GM18951 (cell line): Measurements from ENCODE around the gene LCN9.

ENCODE experiments used
- POLR2A ChIP-seq: IDR thresholded peaks from 4 replicates; pipeline ENCODE4 v1.6.1; 2011; ENCODE audit warnings: mild to moderate bottlenecking; ENCODE audit not compliant: insufficient read length, insufficient read depth; ENCODE audit errors: extremely low read depth
- in situ Hi-C: fragments of 300-500 bp; cut with MboI; formaldehyde crosslinking; loops from one replicate; pipeline ENCODE4 v1.12.0; 2022; ENCODE audit warnings: low sequenced_read_pairs, mixed read lengths, inconsistent platforms; ENCODE audit not compliant: unreplicated experiment

Gene LCN9

DNA sequence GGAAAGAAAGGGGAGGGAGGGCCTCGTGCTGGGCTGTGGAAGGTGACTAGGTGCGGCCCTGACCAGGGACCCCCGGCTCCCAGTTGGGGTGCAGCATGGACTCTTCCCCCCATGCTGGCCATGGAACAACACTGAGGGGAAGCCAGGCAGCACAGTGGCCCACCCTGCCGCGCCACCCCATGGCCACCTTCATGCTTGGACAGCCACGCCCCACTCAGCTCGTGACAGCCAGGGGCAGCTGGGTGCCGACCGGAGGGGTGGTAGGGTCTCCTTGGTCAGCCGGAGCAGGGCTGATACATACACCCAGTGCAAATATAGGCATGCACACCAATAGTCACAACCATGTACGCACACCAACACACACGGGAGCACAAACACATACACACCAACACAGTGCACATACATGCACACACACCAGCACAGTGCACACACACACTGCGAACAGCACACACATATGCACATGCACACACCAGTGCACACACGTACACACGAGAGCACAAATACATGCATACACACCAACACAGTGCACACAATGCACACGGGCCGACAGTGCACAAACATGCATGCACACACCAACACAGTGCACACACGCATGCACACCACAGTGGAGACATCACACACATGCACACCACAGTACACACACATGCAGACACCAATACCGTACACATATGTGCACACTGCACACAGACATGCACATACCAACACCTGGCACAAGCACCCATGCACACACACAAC is 27.9 kb downstream of the LCN9 start:
- no peak for TF ChIP-seq POLR2A
- in situ Hi-C loops, result no loop called here

DNA sequence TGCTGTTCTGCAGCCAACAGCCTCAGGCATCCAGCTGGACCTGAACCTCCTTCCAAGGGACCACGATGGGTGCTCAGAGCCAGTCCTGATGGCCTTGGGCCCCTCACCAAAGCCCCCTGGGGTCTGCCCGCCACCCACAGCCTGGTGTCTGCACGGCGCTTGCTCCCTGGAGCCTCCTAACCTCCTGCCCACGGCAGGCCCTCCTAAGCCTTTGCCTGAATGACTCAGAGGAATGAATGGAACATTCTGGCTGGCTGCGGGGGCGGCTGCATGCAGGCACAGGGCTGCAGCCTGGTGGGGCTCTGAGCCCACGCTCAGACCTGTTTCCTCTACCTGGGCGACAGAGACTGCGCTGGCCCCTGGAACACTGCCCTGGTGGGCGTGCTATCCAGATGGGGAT is 29.3 kb downstream of the LCN9 start:
- no peak for TF ChIP-seq POLR2A

DNA sequence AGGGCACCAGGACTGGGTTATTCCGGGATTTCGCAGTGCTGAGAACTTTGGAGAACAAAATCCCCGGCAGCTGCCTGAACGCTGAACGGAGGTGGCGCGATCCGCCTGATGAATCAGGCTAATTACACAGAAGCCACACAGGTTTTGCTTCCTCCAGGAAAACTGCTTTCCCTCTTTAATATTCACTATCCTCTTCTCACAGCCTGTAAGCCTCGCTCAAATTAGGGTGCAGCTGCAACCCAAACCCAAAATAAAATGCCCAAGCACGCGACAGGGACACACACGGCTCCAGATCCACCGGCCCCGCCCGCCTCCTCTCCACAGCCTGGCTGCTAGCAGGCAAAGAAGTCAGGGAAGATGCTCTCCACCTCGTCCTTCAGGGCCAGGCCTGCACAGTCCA is 30.2 kb downstream of the LCN9 start:
- no peak for TF ChIP-seq POLR2A
- in situ Hi-C loops, result no loop called here

More for the DNA sequence above, 29.3 kb downstream of the LCN9 start:
- in situ Hi-C loops, result no loop called here

DNA sequence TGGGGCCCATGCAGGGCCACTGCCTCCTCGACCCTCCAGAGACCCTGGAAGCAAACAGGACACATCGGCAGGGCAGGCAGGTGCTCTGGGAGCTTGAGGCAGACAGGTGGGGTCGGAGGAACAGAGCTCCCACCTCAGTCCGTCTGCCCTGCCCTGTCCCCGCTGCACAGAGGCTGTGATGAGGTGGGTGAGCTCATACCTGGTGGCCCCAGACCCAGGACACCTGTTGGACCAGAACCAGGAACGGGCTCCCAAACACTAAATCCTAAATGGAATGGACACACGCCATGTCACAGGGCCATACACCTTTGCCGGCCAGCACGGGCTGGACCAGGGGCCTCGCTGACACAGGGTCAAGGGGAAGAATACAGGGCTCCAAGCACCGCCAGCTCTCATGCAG is 30.7 kb downstream of the LCN9 start:
- no peak for TF ChIP-seq POLR2A
- in situ Hi-C loops, result no loop called here

DNA sequence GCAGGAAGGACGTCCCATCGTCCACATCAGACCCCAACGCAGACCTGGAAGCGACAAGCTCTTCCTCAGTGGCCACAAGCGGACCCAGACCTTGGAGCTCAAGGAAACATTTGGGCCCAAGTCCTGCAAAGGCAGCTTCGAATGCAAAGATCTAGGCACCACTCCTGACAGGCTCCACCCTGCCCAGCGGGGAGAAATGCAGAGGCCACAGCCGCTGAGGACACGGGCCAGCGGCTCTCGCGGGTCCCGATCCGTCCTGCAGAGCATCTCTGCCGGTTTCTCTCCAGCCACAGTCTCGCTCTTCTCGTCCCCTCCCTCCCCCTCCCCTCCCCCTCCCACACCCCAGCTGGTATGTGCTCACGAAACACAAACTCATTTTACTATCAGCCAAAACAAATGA is 31.3 kb downstream of the LCN9 start:
- in situ Hi-C loops, result no loop called here
- no peak for TF ChIP-seq POLR2A

DNA sequence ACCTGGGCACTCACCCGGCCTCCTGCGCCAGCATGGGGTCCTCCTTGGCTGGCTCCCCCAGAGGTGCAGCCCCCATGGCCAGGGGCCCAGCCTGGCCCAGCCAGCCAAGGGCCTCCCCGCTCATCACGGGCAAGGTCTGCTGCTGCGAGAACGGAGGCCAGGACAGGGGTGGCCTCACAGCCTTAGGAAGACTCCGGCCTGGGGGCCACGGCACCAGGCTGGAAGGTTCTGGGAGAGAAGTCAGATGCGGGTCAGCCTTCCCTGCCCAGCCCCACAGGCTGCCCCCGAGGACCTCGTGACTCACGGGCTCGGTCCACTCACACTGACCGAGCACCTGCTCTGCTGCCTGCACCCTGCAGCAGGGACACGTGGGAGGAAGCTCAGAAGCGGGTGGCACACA is 31.9 kb downstream of the LCN9 start:
- no peak for TF ChIP-seq POLR2A
- in situ Hi-C loops, result no loop called here

DNA sequence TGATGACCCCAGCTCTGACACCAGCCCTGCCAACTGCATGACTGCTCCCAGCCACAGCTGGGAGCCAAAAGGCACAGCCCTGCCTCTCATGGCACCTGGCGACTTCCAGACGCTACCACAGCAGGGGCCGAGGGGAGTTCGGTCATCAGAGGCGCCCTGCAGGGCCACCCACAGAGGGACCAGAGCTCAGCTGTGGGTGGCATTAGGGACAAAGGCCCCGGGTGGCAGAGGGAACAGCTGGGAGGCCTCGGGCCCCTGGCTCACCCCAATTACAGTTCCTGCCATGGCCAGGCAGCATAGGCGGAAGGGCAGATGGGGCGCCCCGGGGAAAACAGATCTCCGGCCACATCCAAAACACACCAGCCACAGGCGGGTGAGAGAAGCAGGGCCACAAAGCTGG is 32.5 kb downstream of the LCN9 start:
- in situ Hi-C loops, result no loop called here
- no peak for TF ChIP-seq POLR2A

DNA sequence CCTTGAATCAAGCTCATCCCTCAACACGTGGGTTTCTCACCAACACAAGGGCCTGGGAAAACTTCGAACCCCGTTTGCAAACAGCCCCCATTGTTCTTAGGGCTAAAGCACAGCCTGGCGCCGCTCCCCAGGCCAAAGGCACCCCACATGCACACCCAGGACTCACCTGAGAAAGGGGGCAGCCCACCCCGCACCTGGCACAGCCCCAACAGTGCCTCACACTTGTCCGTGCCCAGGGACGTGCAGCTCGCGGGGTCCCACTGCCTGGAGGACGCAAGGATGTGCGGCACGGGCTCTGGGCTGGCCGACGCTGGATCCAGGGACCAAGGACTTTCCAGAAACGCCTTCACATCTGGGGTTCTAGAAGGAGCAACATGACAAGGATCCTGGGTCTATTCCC is 33.3 kb downstream of the LCN9 start:
- in situ Hi-C loops, result no loop called here
- no peak for TF ChIP-seq POLR2A

DNA sequence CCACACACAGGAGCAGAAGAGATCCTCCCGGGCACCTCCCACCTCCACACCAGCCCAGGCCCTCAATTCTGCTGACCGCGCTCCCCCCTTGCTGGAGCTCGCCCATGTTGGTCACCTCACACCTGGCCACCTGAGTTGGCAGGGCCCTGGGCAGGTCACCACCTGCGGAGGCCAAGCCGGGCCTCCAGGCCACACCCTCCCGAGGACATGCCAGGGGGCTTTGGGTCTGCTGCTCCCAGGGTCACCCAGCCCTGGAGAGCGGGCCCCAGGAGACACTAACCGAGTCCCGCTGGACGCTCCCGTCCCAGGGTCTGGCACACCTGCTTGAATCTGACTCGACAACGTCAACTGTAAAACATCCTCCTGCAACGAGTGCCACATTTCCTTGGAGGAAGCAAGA is 34.1 kb downstream of the LCN9 start:
- no peak for TF ChIP-seq POLR2A

DNA sequence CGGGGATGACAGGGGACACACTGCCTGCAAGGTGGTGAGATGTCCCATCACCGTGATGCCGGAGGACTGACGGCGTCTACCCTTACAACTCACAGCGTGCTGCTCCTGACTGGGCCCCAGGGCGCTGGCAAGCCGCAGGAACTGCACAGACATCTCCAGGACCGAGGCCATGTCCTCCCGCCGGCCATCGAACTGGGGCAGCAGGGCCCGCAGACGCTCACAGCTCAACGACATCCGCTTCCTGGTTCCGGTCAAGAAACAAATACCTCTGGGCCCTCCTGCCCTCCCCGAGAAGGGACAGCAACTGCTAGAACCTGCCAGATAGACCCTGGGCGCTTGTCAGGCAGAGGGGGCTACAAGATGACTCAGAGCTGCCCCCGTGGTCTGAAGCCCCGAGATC is 35.1 kb downstream of the LCN9 start:
- no peak for TF ChIP-seq POLR2A
- in situ Hi-C loops, result no loop called here

More for the DNA sequence above, 34.1 kb downstream of the LCN9 start:
- in situ Hi-C loops, result no loop called here

DNA sequence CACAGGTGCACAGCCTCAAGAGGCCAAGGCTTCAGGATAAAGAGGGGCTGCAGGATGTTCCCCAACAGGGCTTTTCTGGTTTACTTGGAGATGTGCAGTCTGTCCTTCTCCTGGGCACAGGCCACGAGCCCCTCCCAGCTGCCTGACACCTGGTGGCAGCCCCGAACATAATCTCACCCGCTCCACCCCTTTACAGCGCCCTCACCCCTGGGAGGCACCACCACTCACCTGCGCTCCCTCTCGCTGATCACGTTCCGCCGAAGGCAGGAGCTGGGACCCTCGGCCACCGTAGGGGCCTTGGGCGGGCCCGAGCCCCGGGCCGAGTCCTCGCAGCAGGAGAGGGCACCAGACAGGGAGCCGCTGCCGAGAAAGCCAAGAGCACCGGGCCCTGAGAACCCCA is 35.7 kb downstream of the LCN9 start:
- TF ChIP-seq POLR2A, result no peak
- in situ Hi-C loops, result no loop called here

DNA sequence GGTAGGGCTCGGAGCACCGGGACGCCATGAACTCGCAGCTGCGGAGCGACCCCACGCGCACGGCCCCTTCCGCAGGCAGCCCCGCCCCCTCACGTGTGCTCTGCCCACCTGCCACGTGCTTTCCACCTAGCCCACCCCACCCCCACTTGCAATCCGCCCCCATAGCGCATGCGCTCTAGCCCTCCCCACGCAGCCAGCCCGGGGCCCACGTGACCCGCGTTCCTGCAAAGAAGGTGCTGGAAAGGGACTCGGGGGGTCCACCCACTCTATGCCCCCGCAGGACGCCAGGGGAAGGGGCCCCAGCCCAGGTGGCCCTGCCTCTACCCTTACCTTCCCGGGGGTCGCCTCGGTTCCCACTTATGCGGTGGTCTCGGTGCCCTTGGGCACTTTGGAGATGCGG is 36.3 kb downstream of the LCN9 start, which contains the start of gene SOHLH1:
Gene SOHLH1 (minus strand): TSS at position 42 of the 400 bp plus-strand sequence. CDS start 14 bp downstream, at position 28.
- no peak for TF ChIP-seq POLR2A
- in situ Hi-C loops, result no loop called here

DNA sequence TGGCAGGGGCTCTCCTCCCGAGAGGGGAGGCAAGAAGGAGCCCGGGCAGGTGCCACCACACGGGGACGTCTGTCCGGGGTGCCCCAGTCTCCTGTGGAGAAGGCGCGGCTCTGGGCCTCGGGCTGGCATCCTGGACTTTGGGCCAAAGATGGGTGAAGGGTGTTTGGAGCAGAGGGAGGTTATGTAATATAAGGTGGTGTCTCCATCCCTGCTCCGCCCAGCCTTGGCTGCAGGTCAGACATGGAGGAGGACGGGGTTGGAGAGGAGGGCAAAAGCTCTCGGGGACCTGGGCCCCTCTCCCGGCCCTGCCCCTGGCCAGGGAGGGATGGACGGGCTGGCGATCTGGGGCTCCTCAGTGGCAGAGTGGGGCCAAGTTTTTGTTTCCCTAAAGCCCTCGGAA is 37.4 kb downstream of the LCN9 start:
- no peak for TF ChIP-seq POLR2A
- in situ Hi-C loops, result no loop called here

DNA sequence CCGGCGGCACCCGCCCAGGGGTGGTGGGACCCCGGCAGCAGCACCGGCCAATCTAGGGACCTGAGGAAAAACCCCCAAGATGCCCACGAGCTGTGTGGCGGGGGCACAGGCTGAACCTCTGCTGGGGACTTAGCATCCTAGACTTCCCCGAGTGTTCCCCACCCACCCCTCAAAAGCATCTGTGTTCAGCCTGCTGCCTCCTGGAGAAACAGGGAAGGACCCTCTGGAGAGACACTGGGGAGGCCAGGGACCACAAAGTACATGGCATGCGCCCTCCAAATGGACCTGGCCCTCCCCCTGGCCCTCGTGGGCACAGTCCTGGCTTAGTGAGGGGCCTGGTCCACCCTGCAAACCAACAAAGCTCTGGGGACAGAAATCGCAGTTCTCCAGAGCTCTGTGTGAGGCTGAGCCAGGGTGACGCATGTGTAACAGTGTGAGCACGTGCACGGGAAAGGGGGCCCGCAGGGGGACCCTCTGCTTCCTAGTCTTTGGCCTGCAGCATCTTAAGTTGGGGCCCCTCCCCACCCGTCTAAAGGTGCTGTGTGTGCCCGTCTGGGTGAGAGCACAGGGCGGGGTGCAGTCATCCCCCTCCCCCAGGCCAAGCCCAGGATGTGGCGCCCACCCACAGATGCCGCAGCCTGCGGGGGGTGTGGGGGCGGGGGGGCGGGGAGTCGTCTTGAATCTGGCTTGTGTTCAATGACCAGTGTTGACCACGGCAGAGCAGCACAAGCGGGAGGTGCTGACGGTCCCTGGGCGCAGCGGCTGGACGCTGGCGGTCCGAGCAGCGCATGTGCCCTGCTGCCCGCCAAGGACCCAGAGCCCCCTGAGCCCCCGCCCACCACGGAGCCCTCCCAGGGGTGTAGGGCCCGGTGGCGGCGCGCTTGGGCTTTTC is 38.2 kb downstream of the LCN9 start:
- in situ Hi-C loops, result no loop called here
- no peak for TF ChIP-seq POLR2A
